ENCODE results near the gene NPB.

DNA sequence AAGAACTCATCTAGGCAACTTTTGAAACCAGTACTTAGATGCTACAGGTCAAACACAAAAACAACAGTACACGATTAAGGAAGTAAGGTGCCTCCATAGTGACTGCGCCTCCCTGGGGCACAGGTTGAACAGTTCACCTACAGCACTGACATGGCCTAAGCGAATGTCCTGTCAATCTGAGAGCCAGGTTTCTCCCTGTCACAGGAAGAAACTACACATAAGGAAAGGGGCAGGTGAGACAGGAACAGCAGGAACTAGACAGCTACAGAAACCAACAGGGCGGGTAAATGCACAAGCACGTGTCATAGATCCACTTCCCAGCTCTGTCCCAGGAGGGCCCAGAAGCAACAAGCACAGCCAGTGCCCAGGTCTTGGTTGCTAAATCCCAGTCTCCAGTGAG lies 22.9 kb upstream of the NPB start:
- TF ChIP-seq CTCF (IDR thresholded peaks at IDR 0.05; ENCODE audit: low read length) (no peak), EZH2 (optimal IDR thresholded peaks at IDR 0.05; ENCODE audit: low read depth, low read length) (no peak), EZH2phosphoT487 (IDR thresholded peaks at IDR 0.05; ENCODE audit: low read length) (no peak)
